HEK293 (cell line): ENCODE results near the gene DIS3L.

Experiments used
- CTCF ChIA-PET: fragments of 350-600 bp; formaldehyde crosslinking; extraction: SDS; loops from one replicate; lab custom pipeline; 2021; ENCODE audit warnings: antibody characterized with exemption; lab: Yijun Ruan, JAX
- POLR2A ChIA-PET: fragments of 300-600 bp; formaldehyde crosslinking; extraction: SDS; loops from one replicate; lab custom pipeline; 2020; ENCODE audit warnings: antibody characterized with exemption, inconsistent platforms; lab: Yijun Ruan, JAX
- H3K27ac ChIP-seq: fragments of 200-500 bp; sonication (Bioruptor generic); 2 replicates; pipeline ENCODE4 v1.5.1; 2014; ENCODE audit warnings: low read depth, low read length, control low read depth, inconsistent platforms; ENCODE audit errors: extremely low read depth
- H3K36me3 ChIP-seq, 2 experiments: fragments of 200-500 bp in 1 of 2; sonication (Bioruptor generic) in 1 of 2; 1 replicate in 1 of 2; 2 replicates in 1 of 2; pipeline ENCODE4 v1.5.1; 2014 to 2017; ENCODE audit warnings: inconsistent platforms in 2 of 2, low read length in 2 of 2; ENCODE audit not compliant: control insufficient read depth in 2 of 2, insufficient read depth in 1 of 2
- H3K4me1 ChIP-seq: fragments of 200-500 bp; sonication (Bioruptor generic); 2 replicates; pipeline ENCODE4 v1.5.1; 2014; ENCODE audit warnings: mild to moderate bottlenecking, low read length, inconsistent platforms; ENCODE audit not compliant: control insufficient read depth, insufficient read depth
- H3K4me3 ChIP-seq: 2 replicates; pipeline ENCODE4 v1.5.1; 2011; ENCODE audit warnings: low read depth, mild to moderate bottlenecking, control low read depth, low read length, moderate library complexity
- H3K9me3 ChIP-seq: fragments of 200-500 bp; sonication (Bioruptor generic); 2 replicates; pipeline ENCODE4 v1.5.1; 2014; ENCODE audit warnings: low read depth, low read length, inconsistent platforms; ENCODE audit not compliant: control insufficient read depth, insufficient read depth
- MZF1 ChIP-seq: fragments of 450-650 bp; formaldehyde crosslinking; IDR thresholded peaks from 2 replicates; pipeline ENCODE4 v1.5.1; 2017; ENCODE audit warnings: missing biosample characterization, missing genetic modification characterization, borderline replicate concordance
- PRDM1 ChIP-seq: fragments of 450-650 bp; formaldehyde crosslinking; IDR thresholded peaks from 2 replicates; pipeline ENCODE4; 2016; ENCODE audit warnings: missing biosample characterization, missing genetic modification characterization
- SP7 ChIP-seq: fragments of 450-650 bp; formaldehyde crosslinking; IDR thresholded peaks from 2 replicates; pipeline ENCODE4 v1.5.1; 2016; ENCODE audit warnings: missing biosample characterization, missing genetic modification characterization
- ZBTB48 ChIP-seq: fragments of 450-650 bp; formaldehyde crosslinking; IDR thresholded peaks from 2 replicates; pipeline ENCODE4 v1.5.1; 2016; ENCODE audit warnings: missing biosample characterization, missing genetic modification characterization
- ZBTB8A ChIP-seq: fragments of 450-650 bp; formaldehyde crosslinking; IDR thresholded peaks from 2 replicates; pipeline ENCODE4 v1.5.1; 2016; ENCODE audit warnings: missing biosample characterization, missing genetic modification characterization
- ZEB2 ChIP-seq: fragments of 450-650 bp; formaldehyde crosslinking; IDR thresholded peaks from 2 replicates; pipeline ENCODE4 v1.5.1; 2016; ENCODE audit warnings: missing biosample characterization, missing genetic modification characterization
- ZNF140 ChIP-seq: fragments of 450-650 bp; formaldehyde crosslinking; IDR thresholded peaks from 2 replicates; pipeline ENCODE4 v1.5.1; 2016; ENCODE audit warnings: missing biosample characterization, missing genetic modification characterization
- ZNF184 ChIP-seq: fragments of 450-650 bp; IDR thresholded peaks from 2 replicates; pipeline ENCODE4 v1.5.1; 2018; ENCODE audit warnings: missing biosample characterization, mild to moderate bottlenecking, missing genetic modification characterization
- ZNF2 ChIP-seq: fragments of 450-650 bp; formaldehyde crosslinking; IDR thresholded peaks from 2 replicates; pipeline ENCODE4 v1.5.1; 2016; ENCODE audit warnings: missing biosample characterization, missing genetic modification characterization
- ZNF248 ChIP-seq: fragments of 450-650 bp; formaldehyde crosslinking; IDR thresholded peaks from 2 replicates; pipeline ENCODE4 v1.5.1; 2017; ENCODE audit warnings: missing biosample characterization, missing genetic modification characterization
- ZNF362 ChIP-seq: fragments of 450-650 bp; formaldehyde crosslinking; IDR thresholded peaks from 2 replicates; pipeline ENCODE4 v1.5.1; 2016; ENCODE audit warnings: missing biosample characterization, missing genetic modification characterization
- ZNF501 ChIP-seq: fragments of 450-650 bp; formaldehyde crosslinking; IDR thresholded peaks from 2 replicates; pipeline ENCODE4 v1.5.1; 2016; ENCODE audit warnings: missing biosample characterization, missing genetic modification characterization
- ZNF585B ChIP-seq: fragments of 450-650 bp; formaldehyde crosslinking; IDR thresholded peaks from 2 replicates; pipeline ENCODE4 v1.5.1; 2016; ENCODE audit warnings: missing biosample characterization, missing genetic modification characterization
- ZNF621 ChIP-seq: fragments of 450-650 bp; formaldehyde crosslinking; IDR thresholded peaks from 2 replicates; pipeline ENCODE4 v1.5.1; 2017; ENCODE audit warnings: missing biosample characterization, missing genetic modification characterization
- ZNF629 ChIP-seq: fragments of 450-650 bp; formaldehyde crosslinking; IDR thresholded peaks from 2 replicates; pipeline ENCODE4 v1.5.1; 2017; ENCODE audit warnings: missing biosample characterization, missing genetic modification characterization
- ZNF645 ChIP-seq: fragments of 450-650 bp; formaldehyde crosslinking; IDR thresholded peaks from 2 replicates; pipeline ENCODE4; 2016; ENCODE audit warnings: missing biosample characterization, missing genetic modification characterization
- ZNF654 ChIP-seq: fragments of 450-650 bp; formaldehyde crosslinking; IDR thresholded peaks from 2 replicates; pipeline ENCODE4 v1.5.1; 2016; ENCODE audit warnings: low read depth, missing biosample characterization, missing genetic modification characterization
- ZXDB ChIP-seq: fragments of 450-650 bp; formaldehyde crosslinking; IDR thresholded peaks from 2 replicates; pipeline ENCODE4 v1.5.1; 2016; ENCODE audit warnings: missing biosample characterization, missing genetic modification characterization
- TF ChIP-seq, protein P1 (sequence below): fragments of 450-650 bp; IDR thresholded peaks from 2 replicates; pipeline ENCODE4 v1.5.1; 2018; ENCODE audit warnings: missing biosample characterization, mild to moderate bottlenecking, missing genetic modification characterization

Gene DIS3L

DNA sequence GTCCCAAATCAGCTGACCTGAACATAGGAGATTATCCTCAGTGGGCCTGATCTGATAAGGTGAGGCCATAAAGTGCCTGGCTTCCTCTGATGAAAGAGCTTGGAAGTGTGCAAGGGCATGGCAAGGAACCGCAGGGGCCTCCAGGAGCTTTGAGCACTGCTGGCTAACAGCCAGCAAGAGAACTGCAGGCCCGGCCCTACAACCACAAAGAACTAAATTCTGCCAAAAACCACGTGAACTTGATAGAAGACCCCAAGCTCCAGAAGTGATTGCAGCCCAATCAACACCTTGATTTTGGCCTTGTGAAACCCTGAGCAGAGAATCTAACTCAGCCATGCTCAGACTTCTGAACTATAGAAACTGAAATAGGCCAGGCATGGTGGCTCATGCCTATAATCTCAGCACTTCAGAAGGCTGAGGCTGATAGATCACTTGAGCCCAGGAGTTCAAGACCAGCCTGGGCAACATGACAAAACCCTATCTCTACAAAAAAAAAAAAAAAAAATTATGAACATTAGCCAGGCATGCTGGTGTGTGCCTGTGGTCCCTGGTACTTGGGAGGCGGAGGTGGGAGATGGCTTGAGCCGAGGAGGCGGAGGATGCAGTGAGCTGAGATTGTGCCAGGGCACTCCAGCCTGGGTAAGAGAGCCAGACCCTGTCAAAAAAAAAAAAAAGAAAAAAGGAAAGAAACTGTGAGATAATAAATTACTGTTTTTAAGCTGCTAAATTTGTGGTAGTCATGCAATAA lies 7.7 kb upstream of the DIS3L start (continued):
- TF ChIP-seq, protein P1, sequence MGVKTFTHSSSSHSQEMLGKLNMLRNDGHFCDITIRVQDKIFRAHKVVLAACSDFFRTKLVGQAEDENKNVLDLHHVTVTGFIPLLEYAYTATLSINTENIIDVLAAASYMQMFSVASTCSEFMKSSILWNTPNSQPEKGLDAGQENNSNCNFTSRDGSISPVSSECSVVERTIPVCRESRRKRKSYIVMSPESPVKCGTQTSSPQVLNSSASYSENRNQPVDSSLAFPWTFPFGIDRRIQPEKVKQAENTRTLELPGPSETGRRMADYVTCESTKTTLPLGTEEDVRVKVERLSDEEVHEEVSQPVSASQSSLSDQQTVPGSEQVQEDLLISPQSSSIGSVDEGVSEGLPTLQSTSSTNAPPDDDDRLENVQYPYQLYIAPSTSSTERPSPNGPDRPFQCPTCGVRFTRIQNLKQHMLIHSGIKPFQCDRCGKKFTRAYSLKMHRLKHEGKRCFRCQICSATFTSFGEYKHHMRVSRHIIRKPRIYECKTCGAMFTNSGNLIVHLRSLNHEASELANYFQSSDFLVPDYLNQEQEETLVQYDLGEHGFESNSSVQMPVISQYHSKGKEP (tag by site-specific recombination), result 0 out of 2 replicates have a peak, but pooled peaks have one; percentile 47
- peak; percentile 64 for TF ChIP-seq ZXDB
- TF ChIP-seq ZNF184 (tag by site-specific recombination), result 0 out of 2 replicates have a peak, but pooled peaks have one; percentile 8
- TF ChIP-seq ZNF621 (tag by site-specific recombination), result no peak
- 0 out of 2 replicates have a peak, but pooled peaks have one; percentile 31 for TF ChIP-seq ZBTB48

GRCh38 chr15:66287461-66288057 lies 5.8 kb upstream of the DIS3L start:
- TF ChIP-seq ZNF585B (tag by site-specific recombination) (no peak), SP7 (tag by site-specific recombination) (0 out of 2 replicates have a peak, but pooled peaks have one; percentile 20), ZNF629 (tag by site-specific recombination) (0 out of 2 replicates have a peak, but pooled peaks have one; percentile 34), ZBTB8A (tag by site-specific recombination) (0 out of 2 replicates have a peak, but pooled peaks have one; percentile 26), ZEB2 (tag by site-specific recombination) (0 out of 2 replicates have a peak, but pooled peaks have one; percentile 16), ZNF362 (peak; percentile 96), ZNF248 (no peak), ZNF654 (tag by site-specific recombination) (peak; percentile 81), PRDM1 (peak; percentile 47; the same call in 1 of the 2 replicates)
- ChIA-PET CTCF (interaction anchor here (0.6 to 2.6 kb wide), 23 partner anchors 9 to 1910 kb away, joined by 3 to 9 read pairs (median 3); partner anchors contain the start of gene SNAPC5), POLR2A (no interaction called here)
- no peak overlapping the region for H3K27ac ChIP-seq
- no peak overlapping the region for H3K4me3 ChIP-seq
- H3K4me1 ChIP-seq, result peaks cover 15% of the 10 kb centered on the region
- H3K9me3 ChIP-seq, result no peaks in the 10 kb centered on the region
- no peaks in the 10 kb centered on the region; a peak in 1 of 3 replicates for H3K36me3 ChIP-seq

DNA sequence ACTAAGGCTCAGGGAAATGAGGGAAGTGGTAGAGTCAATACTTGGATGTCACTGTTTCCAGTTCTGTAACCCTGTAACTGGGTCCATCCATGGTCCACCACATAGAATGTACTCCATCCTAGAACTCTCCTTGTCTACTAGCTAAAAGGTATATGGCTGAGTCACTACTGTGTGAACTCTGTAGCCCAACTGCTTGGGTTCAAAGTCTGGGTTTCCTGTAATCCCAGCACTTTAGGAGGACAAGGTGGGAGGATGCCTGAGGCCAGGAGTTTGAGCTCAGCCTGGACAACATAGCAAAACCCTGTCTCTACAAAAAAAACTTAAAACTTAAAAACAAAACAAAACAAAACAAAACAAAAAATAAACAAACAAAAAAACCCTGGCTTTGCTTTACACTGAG lies 5.3 kb upstream of the DIS3L start:
- Histone ChIP-seq H3K9me3 (no peaks in the 10 kb centered on the region), H3K36me3 (no peaks in the 10 kb centered on the region; a peak in 1 of 3 replicates), H3K4me3 (no peak overlapping the region), H3K4me1 (peaks cover 18% of the 10 kb centered on the region), H3K27ac (no peak overlapping the region)
- ChIA-PET CTCF (interaction anchor here (0.7 to 2.6 kb wide), 18 partner anchors 9 to 426 kb away, joined by 3 to 9 read pairs (median 3); partner anchors contain the start of gene SNAPC5), POLR2A (no interaction called here)
- TF ChIP-seq, protein P1 (tag by site-specific recombination), result no peak
- TF ChIP-seq MZF1 (tag by site-specific recombination) (no peak), ZNF501 (tag by site-specific recombination) (no peak), ZNF2 (no peak), ZNF645 (no peak), ZNF140 (no peak)
